Mesenchymal stem cell (in vitro differentiated cells and primary cell): ENCODE data around the gene ZSWIM5.

Experiments
- DNase-seq: peaks from one replicate; pipeline ENCODE4 v3.0.0-alpha.2; 2013
- H2AFZ ChIP-seq: one replicate; pipeline ENCODE4 v1.6.1; 2013; ENCODE audit warnings: low read depth, mild to moderate bottlenecking, control low read depth, inconsistent platforms, low read length, moderate library complexity
- H2AK5ac ChIP-seq: 2 replicates; pipeline ENCODE4 v1.6.1; 2013; ENCODE audit warnings: low read length, moderate library complexity, mild to moderate bottlenecking, inconsistent platforms; ENCODE audit not compliant: severe bottlenecking
- H2BK120ac ChIP-seq: one replicate; pipeline ENCODE4 v1.6.1; 2013; ENCODE audit warnings: low read depth, mild to moderate bottlenecking, inconsistent platforms, low read length, moderate library complexity
- H2BK12ac ChIP-seq, 2 experiments: one replicate each; pipeline ENCODE4 v1.6.1; 2013; ENCODE audit warnings: inconsistent platforms in 2 of 2, low read length in 2 of 2, mild to moderate bottlenecking in 2 of 2, moderate library complexity in 2 of 2, control low read depth in 1 of 2
- H2BK15ac ChIP-seq: one replicate; pipeline ENCODE4 v1.6.1; 2013; ENCODE audit warnings: mild to moderate bottlenecking, low read depth, inconsistent platforms; ENCODE audit not compliant: poor library complexity, severe bottlenecking
- H2BK5ac ChIP-seq: 2 replicates; pipeline ENCODE4 v1.6.1; 2013; ENCODE audit warnings: low read depth, mild to moderate bottlenecking, low read length, control low read depth, inconsistent platforms; ENCODE audit not compliant: poor library complexity, severe bottlenecking
- H3K14ac ChIP-seq, 2 experiments: one replicate each; pipeline ENCODE4 v1.6.1; 2013; ENCODE audit warnings: inconsistent platforms in 2 of 2, low read length in 2 of 2, control low read depth in 1 of 2, mild to moderate bottlenecking in 1 of 2, moderate library complexity in 1 of 2
- H3K18ac ChIP-seq, 2 experiments: one replicate each; pipeline ENCODE4 v1.6.1; 2013; ENCODE audit warnings: inconsistent platforms in 2 of 2, low read length in 2 of 2, control low read depth in 1 of 2, low read depth in 1 of 2, mild to moderate bottlenecking in 1 of 2
- H3K23ac ChIP-seq, 2 experiments: one replicate each; pipeline ENCODE4 v1.6.1; 2013; ENCODE audit warnings: inconsistent platforms in 2 of 2, low read length in 2 of 2, mild to moderate bottlenecking in 2 of 2, moderate library complexity in 2 of 2, control low read depth in 1 of 2
- H3K27ac ChIP-seq: 2 replicates; pipeline ENCODE4 v1.5.1; 2013; ENCODE audit warnings: mild to moderate bottlenecking, moderate library complexity, low read length, control low read depth, inconsistent platforms; ENCODE audit not compliant: poor library complexity, severe bottlenecking
- H3K27me3 ChIP-seq, 2 experiments: 2 replicates each; pipeline versions ENCODE4 v1.6.1 to v1.7.0; 2013; ENCODE audit warnings: low read length in 2 of 2, mild to moderate bottlenecking in 2 of 2, moderate library complexity in 2 of 2, control low read depth in 1 of 2, inconsistent platforms in 1 of 2; ENCODE audit not compliant: control insufficient read depth in 1 of 2, insufficient read depth in 1 of 2
- H3K36me3 ChIP-seq, 2 experiments: 2 replicates each; pipeline versions ENCODE4 v1.6.1 to v1.7.0; 2013; ENCODE audit warnings: low read length in 2 of 2, control low read depth in 1 of 2, inconsistent platforms in 1 of 2, low read depth in 1 of 2, mild to moderate bottlenecking in 1 of 2; ENCODE audit not compliant: insufficient read depth in 2 of 2, control insufficient read depth in 1 of 2
- H3K4ac ChIP-seq, 2 experiments: one replicate each; pipeline ENCODE4 v1.6.1; 2013; ENCODE audit warnings: inconsistent platforms in 2 of 2, low read length in 2 of 2, mild to moderate bottlenecking in 2 of 2, moderate library complexity in 2 of 2, control low read depth in 1 of 2, low read depth in 1 of 2
- H3K4me1 ChIP-seq: 2 replicates; pipeline ENCODE4 v1.6.1; 2013; ENCODE audit warnings: low read depth, low read length, control low read depth; ENCODE audit not compliant: control insufficient read depth, insufficient read depth
- H3K4me2 ChIP-seq: 2 replicates; pipeline ENCODE4 v1.6.1; 2013; ENCODE audit warnings: low read length, mild to moderate bottlenecking, inconsistent platforms; ENCODE audit not compliant: poor library complexity, severe bottlenecking
- H3K4me3 ChIP-seq, 2 experiments: 2 replicates each; pipeline versions ENCODE4 v1.5.1 to v1.7.0; 2013; ENCODE audit warnings: low read length in 2 of 2, mild to moderate bottlenecking in 2 of 2, control low read depth in 1 of 2, low read depth in 1 of 2; ENCODE audit not compliant: insufficient read depth in 1 of 2
- H3K79me1 ChIP-seq: replicated peaks from 2 replicates; pipeline ENCODE4 v1.6.1; 2013; ENCODE audit warnings: mild to moderate bottlenecking, control low read depth, low read length, inconsistent platforms; ENCODE audit not compliant: poor library complexity, severe bottlenecking
- H3K9ac ChIP-seq: 2 replicates; pipeline ENCODE4 v1.7.0; 2013; ENCODE audit warnings: mild to moderate bottlenecking, low read length, moderate library complexity
- H3K9me3 ChIP-seq: 2 replicates; pipeline ENCODE4 v1.7.0; 2013; ENCODE audit warnings: mild to moderate bottlenecking, low read length; ENCODE audit not compliant: control insufficient read depth
- H4K8ac ChIP-seq: one replicate; pipeline ENCODE4 v1.6.1; 2013; ENCODE audit warnings: inconsistent platforms, mild to moderate bottlenecking, low read length, moderate library complexity
- H4K91ac ChIP-seq: one replicate; pipeline ENCODE4 v1.6.1; 2013; ENCODE audit warnings: mild to moderate bottlenecking, low read length, inconsistent platforms
- WGBS: methylation state at CpG from one replicate; pipeline ENCODE4 v1.1.7; 2013; ENCODE audit warnings: mixed read lengths; 5-methylcytosine and 5-hydroxymethylcytosine counted together

ZSWIM5 gene

DNA sequence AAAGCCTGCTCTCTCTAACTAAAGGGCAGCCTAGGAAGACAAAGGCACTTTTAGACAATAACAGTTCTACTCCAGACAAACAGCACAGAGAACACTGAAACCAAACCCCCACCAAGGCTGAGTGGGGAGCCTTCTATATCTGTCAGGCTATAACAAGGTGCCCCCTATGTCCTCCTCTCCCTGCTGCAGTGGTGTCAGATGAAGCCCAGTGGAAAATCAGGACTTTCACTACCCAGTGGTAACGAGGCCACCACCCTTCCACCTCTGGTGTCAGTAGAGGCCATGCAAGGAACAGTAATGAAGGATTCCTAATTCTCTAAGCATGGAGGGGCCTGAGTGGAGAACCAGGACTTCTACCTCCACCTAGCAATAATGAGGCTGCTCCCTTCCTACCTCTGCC lies 83.7 kb downstream of the ZSWIM5 start:
- Histone ChIP-seq H2BK12ac (no peak overlapping the region), H4K8ac (no peak overlapping the region), H3K27me3 (peaks cover 0 to 7% of the 10 kb centered on the region in 2 experiments), H3K14ac (peak overlapping the region in 1 of 2 experiments; percentile 15), H2BK5ac (no peak overlapping the region), H3K9ac (no peak overlapping the region), H4K91ac (no peak overlapping the region), H3K4ac (no peak overlapping the region), H2BK120ac (no peak overlapping the region), H3K4me1 (no peaks in the 10 kb centered on the region), H2BK15ac (no peak overlapping the region), H3K18ac (no peak overlapping the region), H3K27ac (no peak overlapping the region), H3K36me3 (no peaks in the 10 kb centered on the region), H3K4me3 (no peak overlapping the region), H3K4me2 (no peak overlapping the region), H3K9me3 (no peaks in the 10 kb centered on the region), H3K23ac (no peak overlapping the region), H2AFZ (no peak overlapping the region), H3K79me1 (no peaks in the 10 kb centered on the region), H2AK5ac (no peak overlapping the region)
- no CpG with 5 or more reads among the region's 1 CpG for WGBS
- DNase-seq = no peak

DNA sequence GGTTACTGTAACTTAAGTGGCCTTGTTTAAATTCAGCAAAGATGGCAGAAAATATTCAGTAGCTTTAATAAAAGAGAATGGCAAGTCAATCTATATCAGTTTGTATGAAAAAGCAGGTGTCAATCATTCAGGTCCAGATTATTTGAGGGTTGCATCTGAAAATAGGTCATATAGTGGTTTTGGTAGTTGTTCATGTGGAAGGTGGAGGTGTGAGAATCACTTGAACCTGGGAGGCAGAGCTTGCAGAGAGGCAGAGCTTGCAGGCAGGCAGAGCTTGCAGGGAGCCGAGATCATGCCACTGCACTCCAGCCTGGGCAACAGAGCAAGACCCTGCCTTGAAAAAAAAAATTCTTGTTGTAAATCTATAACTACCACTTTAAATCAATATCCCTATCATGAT lies 88.6 kb downstream of the ZSWIM5 start:
- Histone ChIP-seq H4K8ac (no peak overlapping the region), H3K27ac (no peak overlapping the region), H2BK120ac (no peak overlapping the region), H3K27me3 (peaks cover 0 to 5% of the 10 kb centered on the region in 2 experiments), H4K91ac (no peak overlapping the region), H3K4me3 (no peak overlapping the region), H3K4me1 (no peaks in the 10 kb centered on the region), H2BK15ac (no peak overlapping the region), H3K79me1 (no peaks in the 10 kb centered on the region), H3K9me3 (no peaks in the 10 kb centered on the region), H3K4ac (no peak overlapping the region), H3K23ac (no peak overlapping the region), H3K9ac (no peak overlapping the region), H2BK5ac (no peak overlapping the region), H3K18ac (no peak overlapping the region), H2AK5ac (no peak overlapping the region), H2BK12ac (no peak overlapping the region), H3K36me3 (no peaks in the 10 kb centered on the region), H2AFZ (no peak overlapping the region), H3K4me2 (no peak overlapping the region), H3K14ac (no peak overlapping the region)
- 88% methylated on average over 1 of the region's 1 CpG for whole genome bisulfite sequencing
- no peak for DNase-seq

DNA sequence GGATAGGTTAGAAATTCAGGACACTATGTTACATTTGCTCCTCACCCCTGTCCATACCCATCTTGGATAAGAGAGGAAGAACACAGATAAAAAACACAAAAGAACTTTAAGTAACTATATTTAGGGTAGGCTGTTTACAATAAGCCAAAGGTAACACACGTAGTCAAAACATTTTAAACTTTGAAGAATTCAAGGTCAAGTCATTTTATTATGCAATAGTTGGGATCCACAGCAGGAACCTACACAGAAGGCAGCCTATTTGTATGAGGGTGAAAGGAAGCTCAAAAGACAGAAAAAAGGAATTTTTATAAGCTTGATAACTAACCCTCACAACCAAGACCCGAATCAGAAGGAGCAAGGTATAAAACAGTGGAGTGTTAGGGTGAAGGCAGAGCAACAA lies 89.6 kb downstream of the ZSWIM5 start:
- H2BK12ac ChIP-seq = no peak overlapping the region
- H4K91ac ChIP-seq = no peak overlapping the region
- H2BK5ac ChIP-seq = no peak overlapping the region
- DNase-seq = no peak
- no peak overlapping the region for H3K14ac ChIP-seq
- no peak overlapping the region for H2AFZ ChIP-seq
- no peak overlapping the region for H3K18ac ChIP-seq
- no peak overlapping the region for H2AK5ac ChIP-seq
- no peak overlapping the region for H2BK120ac ChIP-seq
- no peak overlapping the region for H4K8ac ChIP-seq
- no peaks in the 10 kb centered on the region for H3K79me1 ChIP-seq
- no peaks in the 10 kb centered on the region for H3K9me3 ChIP-seq
- H3K4me1 ChIP-seq = no peaks in the 10 kb centered on the region
- H3K27ac ChIP-seq = no peak overlapping the region
- 100% methylated on average over 1 of the region's 2 CpGs for WGBS
- H3K4ac ChIP-seq = no peak overlapping the region
- H3K36me3 ChIP-seq = no peaks in the 10 kb centered on the region
- no peak overlapping the region for H3K23ac ChIP-seq
- no peak overlapping the region for H3K9ac ChIP-seq
- no peaks in the 10 kb centered on the region for H3K27me3 ChIP-seq
- H3K4me2 ChIP-seq = no peak overlapping the region
- H2BK15ac ChIP-seq = no peak overlapping the region
- no peak overlapping the region for H3K4me3 ChIP-seq

DNA sequence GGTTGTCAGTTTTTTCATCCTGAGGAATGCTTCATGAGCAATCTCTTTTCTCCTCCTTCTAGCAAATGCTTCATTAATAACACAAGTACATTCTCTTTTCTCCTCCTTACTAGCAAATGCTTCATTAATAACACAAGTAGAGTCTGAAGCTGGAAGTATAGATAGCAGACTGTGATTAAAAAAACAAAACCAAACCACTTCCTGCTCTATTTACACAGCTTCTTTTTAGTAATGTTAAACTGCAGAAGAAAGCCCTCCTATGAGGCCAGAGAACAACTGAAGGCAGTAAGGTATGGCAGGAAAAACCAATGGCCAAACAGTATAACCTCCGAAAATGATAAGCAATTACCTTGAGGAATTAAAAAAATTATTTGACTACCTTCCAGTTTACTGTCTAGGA lies 90.1 kb downstream of the ZSWIM5 start:
- H3K4me2 ChIP-seq = no peak overlapping the region
- H3K9ac ChIP-seq = no peak overlapping the region
- H2BK12ac ChIP-seq = no peak overlapping the region
- H3K14ac ChIP-seq = no peak overlapping the region
- no peak overlapping the region for H3K4ac ChIP-seq
- no peak overlapping the region for H3K27ac ChIP-seq
- peaks cover 2% of the 10 kb centered on the region for H3K9me3 ChIP-seq
- H3K4me3 ChIP-seq = no peak overlapping the region
- H2AK5ac ChIP-seq = no peak overlapping the region
- no peak overlapping the region for H4K8ac ChIP-seq
- H2BK15ac ChIP-seq = no peak overlapping the region
- no peak overlapping the region for H2BK120ac ChIP-seq
- DNase-seq = no peak
- H2AFZ ChIP-seq = no peak overlapping the region
- no peaks in the 10 kb centered on the region for H3K79me1 ChIP-seq
- no CpG with 5 or more reads among the region's 1 CpG for WGBS
- no peak overlapping the region for H3K18ac ChIP-seq
- no peak overlapping the region for H3K23ac ChIP-seq
- H4K91ac ChIP-seq = no peak overlapping the region
- no peak overlapping the region for H2BK5ac ChIP-seq
- H3K27me3 ChIP-seq = no peaks in the 10 kb centered on the region
- H3K36me3 ChIP-seq = no peaks in the 10 kb centered on the region
- H3K4me1 ChIP-seq = no peaks in the 10 kb centered on the region
